GM10248 (cell line): ENCODE measurements around the gene DNAJA2.
A peak's percentile ranks its signal among the peaks of the same experiment; 100 is the strongest.

ENCODE experiments used
- CTCF ChIA-PET: fragments of 300-600 bp; sonication (Branson Sonifier 250); formaldehyde crosslinking; extraction: SDS; loops from one replicate; lab custom pipeline; 2021; ENCODE audit warnings: antibody characterized with exemption; lab: Yijun Ruan, JAX
- POLR2A ChIA-PET: fragments of 350-650 bp; sonication (Branson Sonifier 250); formaldehyde crosslinking; extraction: SDS; loops from one replicate; lab custom pipeline; 2020; ENCODE audit warnings: antibody characterized with exemption; lab: Yijun Ruan, JAX
- DNase-seq: peaks from one replicate; pipeline ENCODE4 v3.0.0; 2012; ENCODE audit errors: extremely low spot score
- CTCF ChIP-seq: IDR thresholded peaks from 2 replicates; pipeline ENCODE4 v1.5.1; 2012; ENCODE audit warnings: mild to moderate bottlenecking, low read depth; ENCODE audit errors: extremely low read depth, missing control alignments, control extremely low read depth

Gene DNAJA2

GRCh38 chr16:46920402-46921068 is 52.9 kb downstream of the DNAJA2 start:
- no peak for TF ChIP-seq CTCF
- DNase-seq = no peak
- ChIA-PET POLR2A (no interaction called here), CTCF (interaction anchor here (0.7 to 7.6 kb wide), 9 partner anchors 8 to 280 kb away, joined by 3 to 96 read pairs (median 12); no protein-coding TSS in a partner anchor)

DNA sequence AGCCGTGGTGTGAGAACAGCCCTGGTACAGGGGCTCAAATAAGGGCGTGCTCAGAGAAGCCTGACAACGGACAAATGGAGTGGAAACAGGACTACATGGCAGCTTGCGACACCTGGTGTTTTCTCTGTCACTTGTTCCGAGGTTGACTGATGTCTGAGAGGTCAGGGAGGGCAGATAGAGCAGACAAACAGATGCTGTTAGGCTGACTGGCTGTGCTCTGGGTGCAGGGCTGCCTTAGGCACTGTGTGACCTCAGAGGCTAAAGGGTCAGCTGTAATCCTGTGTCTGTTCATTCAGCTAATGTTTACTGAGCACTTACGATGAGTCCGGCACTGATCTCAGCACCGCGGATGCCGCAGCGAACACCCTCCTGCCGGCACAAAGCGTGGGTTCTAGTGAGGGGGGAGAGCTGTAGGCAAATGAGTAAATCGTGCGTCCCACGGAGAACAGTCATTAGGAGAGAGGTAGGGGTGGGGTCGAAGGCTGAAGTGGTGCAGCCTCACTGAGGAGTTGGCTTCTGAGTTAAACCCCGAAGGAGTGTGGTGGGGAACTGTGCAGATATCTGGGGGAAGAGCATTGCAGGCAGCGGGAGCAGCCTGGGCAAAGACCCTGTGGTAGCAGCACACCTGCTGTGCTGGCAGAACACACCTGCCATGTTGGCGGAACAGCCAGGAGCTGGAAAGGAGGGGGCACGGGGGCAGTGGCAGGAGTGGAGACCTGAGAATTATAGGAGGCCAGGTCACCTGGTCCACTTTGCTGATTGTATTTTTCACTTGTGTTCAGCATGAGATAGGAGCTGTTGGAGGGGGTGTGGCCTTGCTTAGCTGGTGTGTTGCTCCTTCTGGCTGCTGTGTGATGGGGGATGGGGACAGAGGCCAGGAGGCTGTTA is 54.3 kb downstream of the DNAJA2 start:
- peak; percentile 86 for DNase-seq
- ChIA-PET POLR2A (interaction anchor here (0.9 kb wide), 2 partner anchors 68 to 119 kb away, joined by 3 to 4 read pairs; no protein-coding TSS in a partner anchor), CTCF (interaction anchor here (0.8 to 7.6 kb wide), 23 partner anchors 10 to 1246 kb away, joined by 3 to 96 read pairs (median 5); partner anchors contain the start of gene GPT2)
- peak; percentile 49 for TF ChIP-seq CTCF

DNA sequence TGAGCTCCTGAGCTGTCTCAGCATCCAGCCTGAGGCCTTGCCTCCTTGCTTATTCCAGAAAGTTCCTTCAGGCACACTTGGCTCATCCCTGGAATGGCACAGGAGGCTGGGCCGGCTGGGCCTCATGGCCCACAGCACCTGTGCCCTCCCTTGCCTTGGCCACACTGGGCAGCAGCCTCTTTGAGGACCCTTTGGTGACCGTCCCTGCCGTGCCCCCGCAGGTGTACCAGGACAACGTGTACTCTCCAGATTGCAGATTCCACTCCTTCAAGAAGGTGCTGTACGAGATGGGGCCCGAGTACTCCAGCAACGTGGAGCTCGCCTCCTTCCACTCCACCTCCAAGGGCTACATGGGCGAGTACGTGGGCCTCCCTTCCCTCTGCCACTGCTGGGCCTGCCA is 55.1 kb downstream of the DNAJA2 start:
- TF ChIP-seq CTCF = no peak
- POLR2A ChIA-PET = interaction anchor here (0.9 kb wide), 1 partner anchor 119 kb away, joined by 4 read pairs; no protein-coding TSS in a partner anchor
- CTCF ChIA-PET = interaction anchor here (0.8 to 7.6 kb wide), 18 partner anchors 9 to 1246 kb away, joined by 3 to 96 read pairs (median 8); no protein-coding TSS in a partner anchor
- no peak for DNase-seq

- DNase-seq = no peak
- TF ChIP-seq CTCF = no peak
- ChIA-PET CTCF (interaction anchor here (1.0 to 7.6 kb wide), 6 partner anchors 8 to 243 kb away, joined by 3 to 96 read pairs (median 47); no protein-coding TSS in a partner anchor), POLR2A (no interaction called here)
Measured at GRCh38 chr16:46916980-46917379, 56.5 kb downstream of the DNAJA2 start.

GRCh38 chr16:46915483-46916025 is 57.9 kb downstream of the DNAJA2 start:
- ChIA-PET CTCF (interaction anchor here (2.1 to 7.4 kb wide), 3 partner anchors 7 to 34 kb away, joined by 5 to 59 read pairs (median 38); no protein-coding TSS in a partner anchor), POLR2A (no interaction called here)
- no peak for TF ChIP-seq CTCF
- DNase-seq = no peak
